GM23338 (cell line): Measurements from ENCODE around the gene SKA1. TPM values are rescaled to one million over a fixed set of nuclear protein-coding genes. Genes with fewer than 3 reads are reported as not detected.

Experiments used
- ATAC-seq: fragments of 200-7000 bp; cut with Tn5 transposase; 3 replicates; pipeline ENCODE4 v1.9.1; 2020
- DNase-seq: peaks from one replicate; pipeline ENCODE4 v3.0.0-alpha.2; 2015; ENCODE audit warnings: low spot score
- H2AFZ ChIP-seq: fragments of 200-600 bp; sonication (generic); 2 replicates; pipeline ENCODE4 v1.8.0; 2016; ENCODE audit warnings: antibody characterized with exemption, mild to moderate bottlenecking, moderate library complexity
- H3F3A ChIP-seq: fragments of 200-600 bp; sonication (generic); replicated peaks from 2 replicates; pipeline ENCODE4 v1.8.0; 2017; ENCODE audit warnings: antibody characterized with exemption, mixed run types, low read depth
- H3K27ac ChIP-seq: fragments of 200-600 bp; sonication (generic); 2 replicates; pipeline ENCODE4 v1.6.1; 2016; ENCODE audit warnings: low read depth
- H3K27me3 ChIP-seq: fragments of 200-600 bp; sonication (generic); 2 replicates; pipeline ENCODE4 v1.8.0; 2016; ENCODE audit warnings: mild to moderate bottlenecking, mixed run types, moderate library complexity; ENCODE audit not compliant: insufficient read depth
- H3K36me3 ChIP-seq: fragments of 200-600 bp; sonication (generic); 2 replicates; pipeline ENCODE4 v1.8.0; 2016; ENCODE audit warnings: mild to moderate bottlenecking; ENCODE audit not compliant: insufficient read depth
- H3K4me1 ChIP-seq: fragments of 200-600 bp; sonication (generic); 2 replicates; pipeline ENCODE4 v1.8.0; 2016; ENCODE audit warnings: mild to moderate bottlenecking, moderate library complexity; ENCODE audit not compliant: insufficient read depth
- H3K4me2 ChIP-seq: fragments of 200-600 bp; sonication (generic); 2 replicates; pipeline ENCODE4 v1.7.1; 2017; ENCODE audit warnings: mixed run types
- H3K4me3 ChIP-seq: fragments of 200-600 bp; sonication (generic); 2 replicates; pipeline ENCODE4 v1.6.1; 2016; ENCODE audit warnings: mixed run types
- H3K79me2 ChIP-seq: fragments of 200-600 bp; sonication (generic); replicated peaks from 2 replicates; pipeline ENCODE4 v1.8.0; 2017; ENCODE audit warnings: mild to moderate bottlenecking; ENCODE audit not compliant: insufficient read depth
- H3K9me2 ChIP-seq: fragments of 200-600 bp; sonication (generic); 2 replicates; pipeline ENCODE4 v1.8.0; 2017; ENCODE audit not compliant: insufficient read depth
- H4K20me1 ChIP-seq: fragments of 200-600 bp; sonication (generic); replicated peaks from 2 replicates; pipeline ENCODE4 v1.8.0; 2017; ENCODE audit warnings: mild to moderate bottlenecking; ENCODE audit not compliant: insufficient read depth
- H3K27ac Mint-ChIP-seq: 2 replicates; pipeline ENCODE4 v1.8.0; 2020; ENCODE audit warnings: inconsistent platforms, mild to moderate bottlenecking, moderate library complexity, mixed read lengths
- H3K27me3 Mint-ChIP-seq: 3 replicates; pipeline ENCODE4 v1.8.0; 2022; ENCODE audit warnings: low read depth, mild to moderate bottlenecking, moderate library complexity, mixed read lengths, inconsistent platforms; ENCODE audit not compliant: insufficient read depth, poor library complexity
- H3K36me3 Mint-ChIP-seq: 3 replicates; pipeline ENCODE4 v1.8.0; 2021; ENCODE audit warnings: low read depth, mild to moderate bottlenecking, inconsistent platforms, moderate library complexity, mixed read lengths
- H3K4me1 Mint-ChIP-seq: 3 replicates; pipeline ENCODE4 v1.8.0; 2020; ENCODE audit warnings: mild to moderate bottlenecking, inconsistent platforms, mixed read lengths
- H3K4me3 Mint-ChIP-seq: 3 replicates; pipeline ENCODE4 v1.8.0; 2021; ENCODE audit warnings: moderate library complexity, mild to moderate bottlenecking, inconsistent platforms, mixed read lengths
- H3K9me3 Mint-ChIP-seq: 3 replicates; pipeline ENCODE4 v1.8.0; 2020; ENCODE audit warnings: moderate library complexity, mild to moderate bottlenecking, inconsistent platforms, mixed read lengths
- EZH2phosphoT487 ChIP-seq: fragments of 200-600 bp; sonication (generic); IDR thresholded peaks from one replicate; pipeline ENCODE4 v1.8.1; 2018; ENCODE audit warnings: antibody characterized with exemption; ENCODE audit not compliant: unreplicated experiment
- JUNB ChIP-seq: IDR thresholded peaks from one replicate; pipeline ENCODE4 v1.6.1; 2016; ENCODE audit warnings: antibody characterized with exemption; ENCODE audit not compliant: unreplicated experiment
- NANOG ChIP-seq: IDR thresholded peaks from 2 replicates; pipeline ENCODE4 v1.6.1; 2016; ENCODE audit warnings: antibody characterized with exemption, borderline replicate concordance
- POLR2AphosphoS5 ChIP-seq: IDR thresholded peaks from 2 replicates; pipeline ENCODE4 v1.6.1; 2016; ENCODE audit warnings: antibody characterized with exemption, low read depth
- REST ChIP-seq: IDR thresholded peaks from one replicate; pipeline ENCODE4 v1.6.1; 2018; ENCODE audit warnings: antibody characterized with exemption; ENCODE audit not compliant: unreplicated experiment
- STAT1 ChIP-seq: IDR thresholded peaks from one replicate; pipeline ENCODE4 v1.6.1; 2016; ENCODE audit warnings: antibody characterized with exemption; ENCODE audit not compliant: unreplicated experiment
- ZNF114 ChIP-seq: fragments of 250-450 bp; sonication (Bioruptor Pico); IDR thresholded peaks from 2 replicates; pipeline ENCODE4 v1.5.0; 2020; ENCODE audit warnings: mild to moderate bottlenecking, moderate library complexity
- ZNF331 ChIP-seq: fragments of 250-450 bp; sonication (Bioruptor Pico); IDR thresholded peaks from 2 replicates; pipeline ENCODE4 v1.5.0; 2020; ENCODE audit warnings: low read depth, mild to moderate bottlenecking, moderate library complexity
- ZNF462 ChIP-seq: fragments of 250-450 bp; sonication (Bioruptor Pico); IDR thresholded peaks from 2 replicates; pipeline ENCODE4 v1.5.0; 2020; ENCODE audit warnings: mild to moderate bottlenecking, moderate library complexity
- polyA plus RNA-seq: library from polyadenylated mRNA; unstranded; fragments of >200 nt; fragmentation: Nextera tagmentation; extraction: Ambion mirVana; gene quantifications from 2 replicates; pipeline ENCODE4 v1.2.1, GENCODE V29; 2016
- total RNA-seq: library from RNA; depleted of rRNA; stranded (reverse); fragments of >200 nt; shearing (Covaris generic); gene quantifications from 2 replicates; pipeline ENCODE4 v1.2.3, GENCODE V29; 2014

The SKA1 gene
- total and polyA plus RNA-seq, 2 experiments from 2014 or later, result 14.2 to 25.1 TPM

GRCh38 chr18:50360611-50361010 is 14.2 kb upstream of the SKA1 start:
- Mint-ChIP-seq H3K27ac (no peak overlapping the region), H3K4me3 (no peak overlapping the region), H3K9me3 (no peaks in the 10 kb centered on the region), H3K36me3 (no peaks in the 10 kb centered on the region), H3K27me3 (no peaks in the 10 kb centered on the region), H3K4me1 (peaks cover 10% of the 10 kb centered on the region; the same call in 2 of the 3 replicates)
- no peaks in the 10 kb centered on the region for H3K27me3 ChIP-seq
- no peak for DNase-seq
- no peak overlapping the region for H3K27ac ChIP-seq
- H3K79me2 ChIP-seq, result no peaks in the 10 kb centered on the region
- ATAC-seq, result no peak
- H3F3A ChIP-seq, result no peaks in the 10 kb centered on the region
- no peak overlapping the region for H2AFZ ChIP-seq
- H3K9me2 ChIP-seq, result no peaks in the 10 kb centered on the region
- H3K4me2 ChIP-seq, result no peak overlapping the region
- peaks cover 9% of the 10 kb centered on the region; the same call in 1 of the 2 replicates for H3K4me1 ChIP-seq
- no peaks in the 10 kb centered on the region for H3K36me3 ChIP-seq
- no peak overlapping the region for H3K4me3 ChIP-seq
- TF ChIP-seq STAT1, result no peak
- TF ChIP-seq ZNF331 (CRISPR knock-in tag), result no peak
- TF ChIP-seq JUNB, result no peak
- no peak for TF ChIP-seq ZNF462 (CRISPR knock-in tag)
- TF ChIP-seq NANOG, result no peak
- TF ChIP-seq POLR2AphosphoS5, result no peak
- no peak for TF ChIP-seq ZNF114 (CRISPR knock-in tag)
- TF ChIP-seq REST, result no peak
- TF ChIP-seq EZH2phosphoT487, result no peak
- H4K20me1 ChIP-seq, result no peaks in the 10 kb centered on the region
